Transverse colon (tissue), 4 donors: ENCODE measurements around the gene STRAP.

Experiments
- CTCF ChIP-seq, 5 experiments: fragments of 200-600 bp in 3 of 5; fragments of 450-650 bp in 2 of 5; sonication (generic) in 3 of 5; IDR thresholded peaks; 1 replicate in 2 of 5; 2 replicates in 3 of 5; pipeline ENCODE4 v1.5.1; 2016 to 2017; ENCODE audit warnings: antibody characterized with exemption in 5 of 5, inconsistent platforms in 3 of 5, mild to moderate bottlenecking in 2 of 5, moderate library complexity in 1 of 5
- POLR2AphosphoS5 ChIP-seq, 3 donors: sonication (generic); formaldehyde crosslinking; IDR thresholded peaks; one replicate each; pipeline ENCODE4 v1.6.1; 2016; ENCODE audit warnings: antibody characterized with exemption in 3 of 3

- TF ChIP-seq POLR2AphosphoS5 (IDR thresholded peaks at IDR 0.05) (no peak), CTCF (IDR thresholded peaks at IDR 0.05) (no peak)
Measured at GRCh38 chr12:15862840-15863239, 19.3 kb upstream of the STRAP start.
